Subcutaneous abdominal adipose tissue (tissue), 5 donors: ENCODE data around the gene MTCL1.

ENCODE experiments used
- H3K27ac ChIP-seq: one replicate; pipeline ENCODE4 v1.7.0; 2013; ENCODE audit warnings: low read depth, mild to moderate bottlenecking, inconsistent platforms, low read length, moderate library complexity
- H3K27me3 ChIP-seq, 5 donors: one replicate each; pipeline ENCODE4 v1.7.0; 2013; ENCODE audit warnings: low read length in 5 of 5, inconsistent platforms in 1 of 5; ENCODE audit not compliant: control insufficient read depth in 5 of 5, insufficient read depth in 4 of 5
- H3K36me3 ChIP-seq, 5 donors: one replicate each; pipeline ENCODE4 v1.7.0; 2013; ENCODE audit warnings: low read length in 5 of 5; ENCODE audit not compliant: control insufficient read depth in 5 of 5, insufficient read depth in 5 of 5
- H3K4me1 ChIP-seq, 5 donors: one replicate each; pipeline ENCODE4 v1.7.0; 2013; ENCODE audit warnings: low read length in 5 of 5, mild to moderate bottlenecking in 3 of 5, moderate library complexity in 1 of 5; ENCODE audit not compliant: control insufficient read depth in 5 of 5, insufficient read depth in 5 of 5
- H3K4me3 ChIP-seq, 5 donors: one replicate each; pipeline ENCODE4 v1.7.0; 2013; ENCODE audit warnings: low read length in 5 of 5, low read depth in 1 of 5
- H3K9ac ChIP-seq, 5 donors: one replicate each; pipeline ENCODE4 v1.7.0; 2013; ENCODE audit warnings: low read length in 5 of 5, mild to moderate bottlenecking in 4 of 5, moderate library complexity in 3 of 5
- H3K9me3 ChIP-seq, 5 donors: one replicate each; pipeline ENCODE4 v1.7.0; 2013; ENCODE audit warnings: low read length in 5 of 5; ENCODE audit not compliant: control insufficient read depth in 5 of 5
- donor health status: healthy.
- donor health status: healthy.
- donor health status: healthy.
- donor health status: healthy.
- donor health status: healthy.

Gene MTCL1

DNA sequence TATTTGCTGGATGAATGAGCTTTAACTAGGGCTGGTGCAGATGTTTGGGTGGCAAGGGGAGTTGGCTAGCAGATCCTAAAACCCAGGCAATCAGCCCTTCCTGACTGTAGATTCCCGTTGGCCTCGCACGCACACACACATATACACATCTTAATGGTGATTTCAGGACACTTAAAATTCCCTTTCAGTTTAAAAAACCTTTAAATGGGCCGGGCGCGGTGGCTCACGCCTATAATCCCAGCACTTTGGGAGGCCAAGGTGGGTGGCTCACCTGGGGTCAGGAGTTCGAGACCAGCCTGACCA is 19.5 kb upstream of the MTCL1 start:
- H3K36me3 ChIP-seq = no peaks in the 10 kb centered on the region
- no peaks in the 10 kb centered on the region for H3K9me3 ChIP-seq
- H3K4me1 ChIP-seq = peaks cover 0 to 3% (median 0%) of the 10 kb centered on the region in 5 donors
- peaks cover 0 to 2% (median 0%) of the 10 kb centered on the region in 5 donors for H3K27me3 ChIP-seq
- H3K27ac ChIP-seq = no peak overlapping the region
- no peak overlapping the region for H3K4me3 ChIP-seq
- H3K9ac ChIP-seq = no peak overlapping the region

DNA sequence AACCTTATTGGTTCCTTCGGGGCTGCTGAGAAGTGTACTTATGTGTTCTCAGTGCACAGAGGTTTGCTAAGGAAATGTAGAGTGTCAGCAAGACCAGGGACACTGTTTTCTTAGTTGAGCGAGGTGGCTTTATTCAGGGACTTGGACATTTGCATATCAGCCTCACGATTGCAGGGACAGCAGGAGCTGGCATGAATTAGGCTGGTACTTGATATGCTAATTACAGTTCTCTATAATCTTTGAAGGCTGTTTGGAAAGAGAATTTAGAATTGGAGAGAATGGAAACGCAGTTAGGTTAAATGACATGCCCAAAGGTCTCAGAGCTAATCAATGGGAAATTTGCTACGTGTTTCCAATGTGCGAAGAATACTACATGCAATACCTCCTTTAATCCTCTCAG is 18.7 kb upstream of the MTCL1 start:
- no peak overlapping the region for H3K27ac ChIP-seq
- H3K4me1 ChIP-seq = peaks cover 0 to 3% (median 0%) of the 10 kb centered on the region in 5 donors
- H3K27me3 ChIP-seq = peaks cover 0 to 2% (median 0%) of the 10 kb centered on the region in 5 donors
- H3K36me3 ChIP-seq = no peaks in the 10 kb centered on the region
- H3K9me3 ChIP-seq = no peaks in the 10 kb centered on the region
- H3K4me3 ChIP-seq = no peak overlapping the region
- no peak overlapping the region for H3K9ac ChIP-seq

DNA sequence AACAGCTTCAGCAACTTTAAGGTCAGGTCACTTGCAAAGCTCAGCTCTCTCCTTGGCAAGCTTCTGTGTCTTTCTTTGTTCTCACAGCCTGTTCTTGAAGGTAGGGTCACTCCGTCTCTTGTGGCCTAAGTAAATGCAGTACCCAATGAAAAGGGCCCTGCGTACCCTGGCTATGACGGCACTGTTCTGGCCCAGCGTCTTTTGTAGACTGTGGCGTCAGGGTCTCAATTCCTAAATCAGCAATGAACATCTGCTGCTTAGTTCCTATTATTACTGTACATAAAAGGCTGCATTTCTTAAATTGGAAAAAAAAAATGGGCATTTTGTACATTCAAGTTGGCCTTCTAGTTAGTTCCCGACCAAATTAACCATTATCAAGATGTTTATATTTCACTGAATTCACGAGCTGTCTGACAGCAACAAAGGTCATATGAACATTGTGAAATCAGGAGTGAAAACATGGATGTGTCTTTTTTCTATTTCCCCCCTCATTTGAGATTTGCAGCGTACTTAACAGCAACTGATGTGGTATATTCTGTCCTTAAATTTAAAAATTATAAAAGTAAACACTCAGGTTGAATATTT is 17.0 kb upstream of the MTCL1 start:
- no peak overlapping the region for H3K4me3 ChIP-seq
- H3K27ac ChIP-seq = no peak overlapping the region
- H3K9me3 ChIP-seq = no peaks in the 10 kb centered on the region
- peaks cover 0 to 2% (median 2%) of the 10 kb centered on the region in 5 donors for H3K27me3 ChIP-seq
- H3K9ac ChIP-seq = no peak overlapping the region
- no peaks in the 10 kb centered on the region for H3K36me3 ChIP-seq
- H3K4me1 ChIP-seq = peaks cover 0 to 3% (median 0%) of the 10 kb centered on the region in 5 donors

DNA sequence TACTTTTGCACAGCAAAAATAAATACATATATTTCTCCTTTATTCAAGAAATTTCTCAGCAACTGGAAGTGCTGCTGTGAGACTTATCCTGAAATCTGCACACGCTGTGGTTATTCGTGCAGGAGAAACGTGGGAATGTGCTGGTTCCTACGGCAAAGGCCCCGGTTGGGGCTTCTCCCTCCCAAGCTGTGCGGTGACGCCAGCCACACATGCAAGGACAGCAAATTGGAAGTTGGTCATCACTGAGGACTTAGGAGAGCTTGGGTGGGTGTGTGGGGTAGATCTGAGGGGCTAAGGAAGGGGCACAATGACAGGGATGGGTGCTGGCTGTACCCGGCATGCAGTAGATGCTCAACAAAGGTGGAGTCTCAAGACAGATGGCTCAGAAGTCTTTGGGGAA is 16.5 kb upstream of the MTCL1 start:
- Histone ChIP-seq H3K4me3 (no peak overlapping the region), H3K9me3 (no peaks in the 10 kb centered on the region), H3K27ac (no peak overlapping the region), H3K9ac (no peak overlapping the region), H3K36me3 (no peaks in the 10 kb centered on the region), H3K27me3 (peaks cover 0 to 2% (median 2%) of the 10 kb centered on the region in 5 donors), H3K4me1 (peaks cover 0 to 3% (median 0%) of the 10 kb centered on the region in 5 donors)

DNA sequence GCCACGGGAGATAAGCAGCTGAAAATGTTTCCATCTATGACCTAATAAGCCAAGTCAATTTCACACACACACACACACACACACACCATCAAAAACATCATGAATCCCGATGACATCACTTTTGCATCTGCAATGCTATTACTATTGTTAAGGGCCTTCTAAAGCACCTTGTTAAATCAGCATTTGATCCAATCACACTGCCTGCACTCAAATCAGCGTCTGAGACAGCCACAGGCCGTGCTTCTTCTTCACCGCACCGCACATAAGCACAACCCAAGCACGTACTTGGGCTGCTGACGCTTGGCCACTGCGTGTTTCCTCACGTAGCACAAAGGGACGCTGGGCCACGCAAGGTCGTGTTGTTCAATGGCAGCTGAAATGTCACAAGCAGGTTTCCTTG is 15.8 kb upstream of the MTCL1 start:
- Histone ChIP-seq H3K4me3 (no peak overlapping the region), H3K27ac (no peak overlapping the region), H3K4me1 (peaks cover 0 to 3% (median 0%) of the 10 kb centered on the region in 5 donors), H3K9me3 (no peaks in the 10 kb centered on the region), H3K9ac (no peak overlapping the region), H3K36me3 (no peaks in the 10 kb centered on the region), H3K27me3 (peaks cover 0 to 2% (median 2%) of the 10 kb centered on the region in 5 donors)

DNA sequence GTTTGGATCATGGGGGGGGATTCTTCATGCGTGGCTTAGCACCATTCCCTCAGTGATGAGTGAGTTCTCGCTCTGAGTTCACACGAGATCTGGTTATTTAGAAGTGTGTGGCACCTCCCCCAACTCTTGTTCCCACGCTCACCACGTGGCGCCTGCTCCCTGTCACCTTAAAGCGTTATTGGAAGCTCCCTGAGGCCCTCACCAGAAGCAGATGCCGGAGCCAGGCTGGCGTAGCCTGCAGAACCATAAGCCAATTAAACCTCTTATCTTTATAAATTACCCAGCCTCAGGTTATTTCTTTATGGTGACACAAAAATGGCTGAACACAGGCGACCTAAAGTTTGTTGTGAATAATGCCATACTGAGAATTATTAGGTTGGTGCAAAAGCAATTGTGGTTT is 10.5 kb upstream of the MTCL1 start:
- H3K27ac ChIP-seq = no peak overlapping the region
- H3K4me3 ChIP-seq = no peak overlapping the region
- peaks cover 0 to 3% (median 2%) of the 10 kb centered on the region in 5 donors for H3K27me3 ChIP-seq
- no peaks in the 10 kb centered on the region for H3K36me3 ChIP-seq
- H3K4me1 ChIP-seq = no peaks in the 10 kb centered on the region
- no peak overlapping the region for H3K9ac ChIP-seq
- no peaks in the 10 kb centered on the region for H3K9me3 ChIP-seq

DNA sequence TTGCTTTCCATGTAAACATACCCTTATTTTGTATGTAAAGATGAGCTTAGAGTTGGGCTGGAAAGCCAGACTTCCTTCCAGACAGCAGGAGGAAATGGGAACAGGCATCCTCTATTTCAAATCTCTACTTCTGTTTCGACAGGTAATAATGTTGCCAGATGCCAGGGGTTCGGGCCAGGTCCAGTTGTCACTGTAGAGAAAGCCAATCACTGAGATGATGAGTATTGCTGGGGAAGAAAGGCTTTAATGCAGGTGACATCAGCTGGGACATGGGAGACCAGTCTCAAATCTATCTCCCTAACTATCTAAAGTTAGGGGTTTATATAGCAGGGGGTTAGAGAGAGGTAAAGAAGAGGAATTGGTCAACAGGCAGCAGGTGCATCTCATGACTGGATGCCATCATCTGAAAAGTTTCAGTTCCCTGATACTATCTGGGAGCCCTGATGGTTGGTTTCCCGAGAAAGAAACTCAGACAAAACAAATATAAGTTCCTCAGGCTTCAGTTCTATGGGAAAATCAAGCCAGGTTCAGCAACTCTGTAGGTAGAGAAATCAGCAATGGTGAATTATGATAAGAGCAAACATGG is 9.3 kb upstream of the MTCL1 start:
- Histone ChIP-seq H3K9me3 (no peaks in the 10 kb centered on the region), H3K4me3 (no peak overlapping the region), H3K4me1 (no peaks in the 10 kb centered on the region), H3K27ac (no peak overlapping the region), H3K27me3 (peaks cover 0 to 3% (median 0%) of the 10 kb centered on the region in 5 donors), H3K9ac (no peak overlapping the region), H3K36me3 (no peaks in the 10 kb centered on the region)

DNA sequence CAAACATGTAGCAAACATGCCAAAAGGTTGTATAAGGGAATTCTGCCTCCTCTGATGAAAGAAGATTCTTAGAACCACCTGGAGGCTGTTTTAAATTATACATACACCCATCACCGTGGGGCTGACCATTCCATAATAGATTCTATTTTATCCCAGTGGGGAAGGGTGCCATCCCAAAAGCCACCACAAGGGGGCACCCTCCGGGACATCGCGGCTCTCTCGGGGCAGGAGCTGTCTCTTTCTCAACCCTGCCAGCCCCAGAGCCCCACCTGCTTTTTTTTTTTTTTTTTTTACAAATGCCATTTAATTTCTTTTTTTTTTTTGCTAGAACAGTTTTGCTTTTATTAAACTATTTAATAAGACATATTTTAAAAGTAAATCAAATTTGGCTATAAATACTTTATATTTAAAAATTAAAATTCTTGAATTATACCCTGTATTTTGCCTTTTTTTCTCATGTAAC is 8.6 kb upstream of the MTCL1 start:
- Histone ChIP-seq H3K27me3 (peaks cover 0 to 3% (median 0%) of the 10 kb centered on the region in 5 donors), H3K36me3 (no peaks in the 10 kb centered on the region), H3K9me3 (no peaks in the 10 kb centered on the region), H3K27ac (no peak overlapping the region), H3K4me1 (peaks cover 0 to 3% (median 0%) of the 10 kb centered on the region in 5 donors), H3K4me3 (no peak overlapping the region), H3K9ac (no peak overlapping the region)

DNA sequence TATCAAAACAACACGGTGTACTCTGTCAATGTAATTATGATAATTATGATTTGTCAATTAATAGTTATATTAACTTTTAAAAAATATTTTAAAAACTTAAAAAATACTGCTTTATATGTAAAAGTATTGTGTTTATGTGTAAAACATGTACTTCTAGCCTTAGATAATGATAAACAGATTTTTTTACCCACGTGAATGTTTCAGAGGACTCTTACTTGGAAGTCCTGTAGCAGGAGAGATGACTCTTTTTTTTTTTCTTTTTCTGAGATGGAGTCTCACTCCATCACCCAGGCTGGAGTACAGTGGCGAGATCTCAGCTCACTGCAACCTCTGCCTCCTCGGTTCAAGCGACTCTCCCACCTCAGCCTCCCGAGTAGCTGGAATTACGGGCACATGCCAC is 6.2 kb upstream of the MTCL1 start:
- no peaks in the 10 kb centered on the region for H3K9me3 ChIP-seq
- no peak overlapping the region for H3K4me3 ChIP-seq
- H3K27me3 ChIP-seq = peaks cover 0 to 13% (median 7%) of the 10 kb centered on the region in 5 donors
- no peak overlapping the region for H3K27ac ChIP-seq
- peaks cover 0 to 14% (median 4%) of the 10 kb centered on the region in 5 donors for H3K4me1 ChIP-seq
- no peak overlapping the region for H3K9ac ChIP-seq
- no peaks in the 10 kb centered on the region for H3K36me3 ChIP-seq

DNA sequence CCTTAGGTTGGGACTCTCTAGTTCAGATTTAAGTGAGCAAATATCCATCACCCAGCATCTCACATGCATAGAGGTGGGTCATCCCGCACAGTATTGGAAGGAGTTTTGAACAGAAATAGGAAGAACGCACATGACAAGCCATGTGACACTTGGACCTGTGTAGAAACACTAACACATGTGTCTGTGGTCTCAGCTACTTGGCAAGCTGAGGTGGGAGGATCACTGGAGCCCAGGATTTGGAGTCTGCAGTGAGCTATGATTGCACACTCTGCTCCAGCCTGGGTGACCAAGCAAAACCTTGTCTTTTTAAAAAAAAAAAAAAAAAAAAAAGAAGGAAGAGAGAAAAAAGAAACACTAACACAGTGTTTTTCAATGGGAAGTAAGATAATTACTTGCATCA is 5.4 kb upstream of the MTCL1 start:
- Histone ChIP-seq H3K4me1 (peaks cover 0 to 20% (median 11%) of the 10 kb centered on the region in 5 donors), H3K27ac (no peak overlapping the region), H3K27me3 (peaks cover 0 to 14% (median 8%) of the 10 kb centered on the region in 5 donors), H3K36me3 (no peaks in the 10 kb centered on the region), H3K4me3 (no peak overlapping the region), H3K9ac (no peak overlapping the region), H3K9me3 (no peaks in the 10 kb centered on the region)
